ENCODE results near the gene OR10K1. TPM values are rescaled to one million over a fixed set of nuclear protein-coding genes. Genes with fewer than 3 reads are reported as not detected.

OR10K1 gene
- total RNA-seq: not detected in 2 replicates

GRCh38 chr1:158461534-158461933, at the start of gene OR10K1:
Gene OR10K1 (plus strand): TSS chr1:158461834. CDS start chr1:158465562, 3,728 bp downstream.

GRCh38 chr1:158426137-158426536, 35.5 kb upstream of the OR10K1 start, which contains the start of gene OR10K2:
Gene OR10K2 (minus strand): TSS chr1:158426237. CDS start chr1:158420866, 5,371 bp downstream.

GRCh38 chr1:158471920-158472319, 10.3 kb downstream of the OR10K1 start, which contains the start of gene OR10R2:
Gene OR10R2 (plus strand): TSS chr1:158472220. CDS start chr1:158472326, 106 bp downstream.

Other genes starting within 250 kb of the OR10K1 start
- gene CD1A, start 207.4 kb upstream of the OR10K1 start, total RNA-seq: not detected in 2 replicates
- gene CD1C, start 171.9 kb upstream of the OR10K1 start, total RNA-seq: not detected in 2 replicates
- gene CD1B, start 130.3 kb upstream of the OR10K1 start, total RNA-seq: not detected in 2 replicates
- not detected in 2 replicates for gene CD1E, start 107.9 kb upstream of the OR10K1 start, total RNA-seq
- not detected in 2 replicates for gene OR10T2, start 62.4 kb upstream of the OR10K1 start, total RNA-seq
- gene OR10K2, start 35.6 kb upstream of the OR10K1 start, total RNA-seq: not detected in 2 replicates
- gene OR10R2, start 10.4 kb downstream of the OR10K1 start, total RNA-seq: not detected in 2 replicates
- not detected in 2 replicates for gene OR6Y1, start 92.6 kb downstream of the OR10K1 start, total RNA-seq
- gene OR6P1, start 108.7 kb downstream of the OR10K1 start, total RNA-seq: not detected in 2 replicates
- not detected in 2 replicates for gene OR10X1, start 118.1 kb downstream of the OR10K1 start, total RNA-seq
- gene OR10Z1, start 143.4 kb downstream of the OR10K1 start, total RNA-seq: not detected in 2 replicates
- under 0.01 TPM in 1 of 2 replicates, not detected in the other for gene SPTA1, start 224.9 kb downstream of the OR10K1 start, total RNA-seq
- not detected in 2 replicates for gene OR6K2, start 238.8 kb downstream of the OR10K1 start, total RNA-seq